Measurements from ENCODE around the gene SCYGR2. TPM values are rescaled to one million over a fixed set of nuclear protein-coding genes. Genes with fewer than 3 reads are reported as not detected.

Gene SCYGR2
- total RNA-seq, 1 donor from 2014 or later: not detected

GRCh38 chr2:227579791-227580190 lies 18.9 kb upstream of the SCYGR2 start:
- Mint-ChIP-seq H3K4me1 (ENCODE audit: low read depth) (no peaks in the 10 kb centered on the region), H3K36me3 (ENCODE audit: low read depth) (peaks cover 4% of the 10 kb centered on the region), H3K9me3 (ENCODE audit: low read depth) (peaks cover 16% of the 10 kb centered on the region), H3K27ac (ENCODE audit: unreplicated experiment) (no peak overlapping the region), H3K4me3 (ENCODE audit: unreplicated experiment) (no peak overlapping the region), H3K27me3 (ENCODE audit: low read depth) (peaks cover 7% of the 10 kb centered on the region)
- no peak for DNase-seq (ENCODE audit: low spot score)
- TF ChIP-seq CTCF (IDR thresholded peaks at IDR 0.05): no peak

- Mint-ChIP-seq H3K27me3 (ENCODE audit: low read depth) (peaks cover 7% of the 10 kb centered on the region), H3K4me3 (ENCODE audit: unreplicated experiment) (no peak overlapping the region), H3K4me1 (ENCODE audit: low read depth) (no peaks in the 10 kb centered on the region), H3K9me3 (ENCODE audit: low read depth) (peaks cover 16% of the 10 kb centered on the region), H3K27ac (ENCODE audit: unreplicated experiment) (no peak overlapping the region), H3K36me3 (ENCODE audit: low read depth) (peaks cover 4% of the 10 kb centered on the region)
- TF ChIP-seq CTCF (IDR thresholded peaks at IDR 0.05): no peak
- no peak for DNase-seq (ENCODE audit: low spot score)
These were observed 16.3 kb upstream of the SCYGR2 start for GRCh38 chr2:227582369-227582768.

GRCh38 chr2:227592694-227593387 lies 5.9 kb upstream of the SCYGR2 start:
- H3K27me3 Mint-ChIP-seq (ENCODE audit: low read depth): peaks cover 23% of the 10 kb centered on the region
- H3K9me3 Mint-ChIP-seq (ENCODE audit: low read depth): peaks cover 7% of the 10 kb centered on the region
- no peak for DNase-seq (ENCODE audit: low spot score)
- no peak overlapping the region for H3K27ac Mint-ChIP-seq (ENCODE audit: unreplicated experiment)
- H3K36me3 Mint-ChIP-seq (ENCODE audit: low read depth): peaks cover 2% of the 10 kb centered on the region
- H3K4me3 Mint-ChIP-seq (ENCODE audit: unreplicated experiment): no peak overlapping the region
- TF ChIP-seq CTCF (IDR thresholded peaks at IDR 0.05): no peak
- no peaks in the 10 kb centered on the region for H3K4me1 Mint-ChIP-seq (ENCODE audit: low read depth)

- TF ChIP-seq CTCF (IDR thresholded peaks at IDR 0.05): no peak
- Mint-ChIP-seq H3K27ac (ENCODE audit: unreplicated experiment) (no peak overlapping the region), H3K4me1 (ENCODE audit: low read depth) (peaks cover 7% of the 10 kb centered on the region), H3K9me3 (ENCODE audit: low read depth) (no peaks in the 10 kb centered on the region), H3K27me3 (ENCODE audit: low read depth) (peaks cover 23% of the 10 kb centered on the region), H3K4me3 (ENCODE audit: unreplicated experiment) (no peak overlapping the region), H3K36me3 (ENCODE audit: low read depth) (peaks cover 2% of the 10 kb centered on the region)
- DNase-seq (ENCODE audit: low spot score): no peak
These were observed 2.9 kb upstream of the SCYGR2 start for GRCh38 chr2:227595797-227596196.

- Mint-ChIP-seq H3K4me1 (ENCODE audit: low read depth) (peaks cover 7% of the 10 kb centered on the region), H3K4me3 (ENCODE audit: unreplicated experiment) (no peak overlapping the region), H3K27me3 (ENCODE audit: low read depth) (peaks cover 23% of the 10 kb centered on the region), H3K27ac (ENCODE audit: unreplicated experiment) (no peak overlapping the region), H3K36me3 (ENCODE audit: low read depth) (peaks cover 2% of the 10 kb centered on the region), H3K9me3 (ENCODE audit: low read depth) (no peaks in the 10 kb centered on the region)
- no peak for DNase-seq (ENCODE audit: low spot score)
- TF ChIP-seq CTCF (IDR thresholded peaks at IDR 0.05): no peak
These were observed 1.7 kb upstream of the SCYGR2 start for GRCh38 chr2:227597036-227597435.

All from chondrocyte (in vitro differentiated cells).